Upper lobe of left lung (tissue), 4 donors: ENCODE data around the gene CHMP3.

Source experiments
- EP300 ChIP-seq, 4 donors: sonication (generic); formaldehyde crosslinking; IDR thresholded peaks; one replicate each; pipeline ENCODE4 v1.5.1; 2017; ENCODE audit warnings: antibody characterized with exemption in 4 of 4, control low read depth in 2 of 4
- POLR2A ChIP-seq, 4 donors: fragments of 450-650 bp; IDR thresholded peaks; one replicate each; pipeline ENCODE4 v1.5.1; 2016 to 2017; ENCODE audit warnings: antibody characterized with exemption in 4 of 4, mild to moderate bottlenecking in 2 of 4
- POLR2AphosphoS5 ChIP-seq, 2 donors: sonication (generic); formaldehyde crosslinking; IDR thresholded peaks; one replicate each; pipeline ENCODE4 v1.5.1; 2017; ENCODE audit warnings: antibody characterized with exemption in 2 of 2
- TF ChIP-seq, protein P1 (sequence below), 6 experiments: fragments of 450-650 bp in 4 of 6; fragments of 200-600 bp in 2 of 6; sonication (generic) in 2 of 6; IDR thresholded peaks; one replicate each; pipeline ENCODE4 v1.5.1; 2016 to 2019; ENCODE audit warnings: antibody characterized with exemption in 6 of 6

- TF ChIP-seq, protein P1, sequence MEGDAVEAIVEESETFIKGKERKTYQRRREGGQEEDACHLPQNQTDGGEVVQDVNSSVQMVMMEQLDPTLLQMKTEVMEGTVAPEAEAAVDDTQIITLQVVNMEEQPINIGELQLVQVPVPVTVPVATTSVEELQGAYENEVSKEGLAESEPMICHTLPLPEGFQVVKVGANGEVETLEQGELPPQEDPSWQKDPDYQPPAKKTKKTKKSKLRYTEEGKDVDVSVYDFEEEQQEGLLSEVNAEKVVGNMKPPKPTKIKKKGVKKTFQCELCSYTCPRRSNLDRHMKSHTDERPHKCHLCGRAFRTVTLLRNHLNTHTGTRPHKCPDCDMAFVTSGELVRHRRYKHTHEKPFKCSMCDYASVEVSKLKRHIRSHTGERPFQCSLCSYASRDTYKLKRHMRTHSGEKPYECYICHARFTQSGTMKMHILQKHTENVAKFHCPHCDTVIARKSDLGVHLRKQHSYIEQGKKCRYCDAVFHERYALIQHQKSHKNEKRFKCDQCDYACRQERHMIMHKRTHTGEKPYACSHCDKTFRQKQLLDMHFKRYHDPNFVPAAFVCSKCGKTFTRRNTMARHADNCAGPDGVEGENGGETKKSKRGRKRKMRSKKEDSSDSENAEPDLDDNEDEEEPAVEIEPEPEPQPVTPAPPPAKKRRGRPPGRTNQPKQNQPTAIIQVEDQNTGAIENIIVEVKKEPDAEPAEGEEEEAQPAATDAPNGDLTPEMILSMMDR (IDR thresholded peaks at IDR 0.05), result no peak
- TF ChIP-seq EP300 (IDR thresholded peaks at IDR 0.05), result no peak
- TF ChIP-seq POLR2A (IDR thresholded peaks at IDR 0.05), result no peak
- TF ChIP-seq POLR2AphosphoS5 (IDR thresholded peaks at IDR 0.05), result no peak
Observed at GRCh38 chr2:86476092-86476491, 87.2 kb downstream of the CHMP3 start.
